ENCODE data around the gene ADM. TPM values are rescaled to one million over a fixed set of nuclear protein-coding genes. Genes with fewer than 3 reads are reported as not detected.

ADM gene
- total RNA-seq, 1 experiment from 2014 or later: 87.2 TPM

- Histone ChIP-seq H3K79me2 (ENCODE audit: insufficient read depth, low read length) (no peaks in the 10 kb centered on the region), H3K4me3 (replicated peaks in 1 of 2; ENCODE audit: low read depth in 1 of 2, low read length in 2 of 2) (no peak overlapping the region), H4K20me1 (ENCODE audit: insufficient read depth) (no peaks in the 10 kb centered on the region), H3K9ac (ENCODE audit: low read length) (no peak overlapping the region), H3K27ac (ENCODE audit: low read depth, low read length) (no peak overlapping the region), H3K9me2 (ENCODE audit: insufficient read depth) (no peaks in the 10 kb centered on the region), H3K4me2 (ENCODE audit: low read length) (no peak overlapping the region), H2AFZ (ENCODE audit: low read depth, low read length, poor library complexity, severe bottlenecking) (no peak overlapping the region), H3K27me3 (ENCODE audit: insufficient read depth, low read length) (no peaks in the 10 kb centered on the region), H3K9me3 (ENCODE audit: control insufficient read depth in 1 of 2, insufficient read depth in 1 of 2, low read depth in 1 of 2, low read length in 2 of 2) (no peaks in the 10 kb centered on the region), H3K4me1 (ENCODE audit: control insufficient read depth in 1 of 2, insufficient read depth in 2 of 2, low read length in 2 of 2) (peaks cover 11 to 13% of the 10 kb centered on the region in 2 experiments), H3K36me3 (ENCODE audit: control insufficient read depth in 1 of 2, insufficient read depth in 2 of 2, low read length in 2 of 2) (no peaks in the 10 kb centered on the region)
- BruUV-seq (replicated peaks): no TSS peak
- ChIA-PET CTCF (interaction anchor here (1.5 kb wide), 1 partner anchor 10 kb away, joined by 11 read pairs; no protein-coding TSS in a partner anchor), POLR2A (interaction anchor here (1.1 kb wide), 1 partner anchor 51 kb away, joined by 3 read pairs; the partner anchor contains the start of gene ADM), RAD21 (ENCODE audit: low non-redundant PET in 1 of 2, low total read pairs in 2 of 2, uncharacterized antibody in 2 of 2, unreplicated experiment in 2 of 2) (no interaction called here)
- intact Hi-C loops (cut with micrococcal nuclease): no loop called here
- no peak for ATAC-seq
- DNase-seq (ENCODE audit: low read depth, low spot score): no peak
- TF ChIP-seq ZFX (IDR thresholded peaks at IDR 0.05) (no peak), REST (IDR thresholded peaks at IDR 0.05; ENCODE audit: low read depth) (no peak), EGR1 (IDR thresholded peaks at IDR 0.05; ENCODE audit: low read depth) (no peak), FOSL1 (IDR thresholded peaks at IDR 0.05; ENCODE audit: low read depth) (no peak), SIN3A (IDR thresholded peaks at IDR 0.05; ENCODE audit: low read depth) (no peak), CBX3 (IDR thresholded peaks at IDR 0.05; ENCODE audit: low read depth) (no peak), ZNF274 (IDR thresholded peaks at IDR 0.05; ENCODE audit: low read depth, low read length) (no peak), EZH2 (IDR thresholded peaks at IDR 0.05) (no peak), ATF3 (IDR thresholded peaks at IDR 0.05) (no peak), MAX (IDR thresholded peaks at IDR 0.05) (no peak), SP1 (IDR thresholded peaks at IDR 0.05; ENCODE audit: low read depth) (no peak), YY1 (IDR thresholded peaks at IDR 0.05; ENCODE audit: extremely low read depth, insufficient replicate concordance, low read depth, low read length) (no peak), POLR2AphosphoS5 (IDR thresholded peaks at IDR 0.05; ENCODE audit: low read depth, low read length) (no peak), SRF (IDR thresholded peaks at IDR 0.05; ENCODE audit: low read depth) (no peak), CEBPB (IDR thresholded peaks at IDR 0.05; ENCODE audit: low read depth) (no peak), CTCF (IDR thresholded peaks at IDR 0.05 in 2 of 3, conservative IDR thresholded peaks at IDR 0.05 in 1 of 3; ENCODE audit: borderline replicate concordance in 1 of 3, insufficient read depth in 1 of 3, low read depth in 2 of 3, low read length in 2 of 3) (no peak)
Observed at GRCh38 chr11:10356161-10356560, 51.3 kb downstream of the ADM start.
